HepG2 (cell line): Measurements from ENCODE around the gene PIK3R1.

Experiments used
- AKAP8 ChIP-seq: sonication (generic); formaldehyde crosslinking; IDR thresholded peaks from 2 replicates; pipeline ENCODE4 v1.5.1; 2020; ENCODE audit warnings: mild to moderate bottlenecking, missing genetic modification reagents
- HNF1A ChIP-seq, 2 experiments: sonication (generic) in 1 of 2; formaldehyde crosslinking in 1 of 2; IDR thresholded peaks; 2 replicates each; pipeline versions ENCODE4 v1.4.0 to v1.6.1; 2016 to 2020; ENCODE audit warnings: borderline replicate concordance in 1 of 2, low read depth in 1 of 2, mild to moderate bottlenecking in 1 of 2, missing genetic modification reagents in 1 of 2
- POLR2A ChIP-seq, 2 experiments: IDR thresholded peaks; 2 replicates each; pipeline ENCODE4 v1.6.1; 2011; ENCODE audit warnings: low read depth in 2 of 2, low read length in 2 of 2, mild to moderate bottlenecking in 1 of 2, moderate library complexity in 1 of 2; ENCODE audit not compliant: insufficient read depth in 1 of 2
- POLR2G ChIP-seq: fragments of 200-400 bp; formaldehyde crosslinking; IDR thresholded peaks from 2 replicates; pipeline ENCODE4 v1.6.1; 2018; ENCODE audit warnings: mild to moderate bottlenecking, low read depth, low read length, moderate library complexity
- PTBP1 ChIP-seq: fragments of 200-400 bp; formaldehyde crosslinking; IDR thresholded peaks from 2 replicates; pipeline ENCODE4 v1.6.1; 2018; ENCODE audit warnings: low read length, low read depth; ENCODE audit not compliant: poor library complexity, severe bottlenecking
- RNF2 ChIP-seq: fragments of 450-650 bp; conservative IDR thresholded peaks from 2 replicates; pipeline ENCODE4 v1.6.1; 2016; ENCODE audit warnings: low read depth
- TBX2 ChIP-seq: sonication (generic); formaldehyde crosslinking; IDR thresholded peaks from 2 replicates; pipeline ENCODE4 v1.5.0; 2020; ENCODE audit warnings: missing genetic modification reagents, mild to moderate bottlenecking, borderline replicate concordance
- ZNF589 ChIP-seq: sonication (generic); formaldehyde crosslinking; conservative IDR thresholded peaks from 2 replicates; pipeline ENCODE4 v1.8.0; 2022; ENCODE audit warnings: mild to moderate bottlenecking, moderate library complexity, missing genetic modification reagents

- TF ChIP-seq TBX2 (CRISPR knock-in tag): no peak
- no peak for TF ChIP-seq ZNF589
- TF ChIP-seq PTBP1: no peak
- TF ChIP-seq HNF1A (IDR thresholded peaks at IDR 0.05; ENCODE audit: low read depth): no peak
- TF ChIP-seq HNF1A (CRISPR knock-in tag; IDR thresholded peaks at IDR 0.05; ENCODE audit: borderline replicate concordance): no peak
- TF ChIP-seq AKAP8 (CRISPR knock-in tag): no peak
- no peak for TF ChIP-seq RNF2
- no peak for TF ChIP-seq POLR2G
- no peak for TF ChIP-seq POLR2A (IDR thresholded peaks at IDR 0.05; ENCODE audit: insufficient read depth in 1 of 2, low read depth in 2 of 2, low read length in 2 of 2)
These were observed 33.3 kb downstream of the PIK3R1 start for GRCh38 chr5:68248896-68249295.
